ENCODE results near the gene UPK2. TPM values are rescaled to one million over a fixed set of nuclear protein-coding genes. Genes with fewer than 3 reads are reported as not detected.
"Not testable (repeated sequence)": the region's sequence is repeated elsewhere in the genome, so short reads cannot be mapped to it uniquely, and the experiment has no call there.

The UPK2 gene
- total RNA-seq, 1 donor from 2014 or later: not detected

DNA sequence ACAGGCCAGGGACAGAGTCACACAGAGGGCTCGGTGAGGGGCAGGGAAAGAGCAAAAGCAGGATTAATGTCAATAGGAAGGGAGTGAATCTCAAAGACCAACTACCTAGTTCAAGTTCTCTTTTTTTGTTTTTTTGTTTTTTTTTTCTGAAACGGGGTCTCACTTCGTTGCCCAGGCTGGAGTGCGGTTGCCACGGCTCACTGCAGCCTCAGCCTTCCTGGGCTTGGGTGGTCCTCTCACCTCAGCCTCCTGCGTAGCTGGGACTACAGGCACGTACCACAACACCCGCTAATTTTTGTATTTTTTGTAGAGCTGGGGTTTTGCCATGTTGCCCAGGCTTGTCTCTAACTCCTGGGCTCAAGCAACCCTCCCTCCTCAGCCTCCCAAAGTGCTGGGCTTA is 20.7 kb upstream of the UPK2 start:
- DNase-seq (ENCODE audit: low spot score): no peak

- DNase-seq (ENCODE audit: low spot score): no peak
Observed at GRCh38 chr11:118938491-118939403, 17.4 kb upstream of the UPK2 start.

DNA sequence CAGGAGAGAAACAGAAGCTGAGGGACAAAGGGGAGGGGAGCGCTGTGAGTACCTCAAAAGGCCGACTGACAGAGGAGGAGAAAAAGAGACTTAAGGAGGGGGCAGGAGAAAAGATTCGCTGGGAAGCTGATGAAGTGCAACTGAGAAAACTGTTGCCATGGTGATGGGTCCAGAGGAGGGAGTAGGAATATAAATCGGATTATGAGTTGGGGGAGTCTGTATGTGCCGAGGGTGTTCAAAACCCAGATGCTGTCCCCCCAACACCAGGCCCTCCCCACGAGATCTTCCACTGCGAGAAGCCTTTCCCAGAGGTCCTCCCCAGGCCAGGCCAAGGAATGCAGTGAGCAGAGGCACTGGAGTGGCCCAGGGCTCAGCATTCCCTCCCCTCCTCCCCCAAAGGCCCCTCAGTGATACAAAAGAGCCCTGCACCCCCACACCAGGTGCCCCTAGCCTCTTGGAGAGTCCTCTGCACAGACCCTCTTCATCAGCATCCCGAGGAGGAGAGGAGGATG is 16.6 kb upstream of the UPK2 start:
- no peak for DNase-seq (ENCODE audit: low spot score)

DNA sequence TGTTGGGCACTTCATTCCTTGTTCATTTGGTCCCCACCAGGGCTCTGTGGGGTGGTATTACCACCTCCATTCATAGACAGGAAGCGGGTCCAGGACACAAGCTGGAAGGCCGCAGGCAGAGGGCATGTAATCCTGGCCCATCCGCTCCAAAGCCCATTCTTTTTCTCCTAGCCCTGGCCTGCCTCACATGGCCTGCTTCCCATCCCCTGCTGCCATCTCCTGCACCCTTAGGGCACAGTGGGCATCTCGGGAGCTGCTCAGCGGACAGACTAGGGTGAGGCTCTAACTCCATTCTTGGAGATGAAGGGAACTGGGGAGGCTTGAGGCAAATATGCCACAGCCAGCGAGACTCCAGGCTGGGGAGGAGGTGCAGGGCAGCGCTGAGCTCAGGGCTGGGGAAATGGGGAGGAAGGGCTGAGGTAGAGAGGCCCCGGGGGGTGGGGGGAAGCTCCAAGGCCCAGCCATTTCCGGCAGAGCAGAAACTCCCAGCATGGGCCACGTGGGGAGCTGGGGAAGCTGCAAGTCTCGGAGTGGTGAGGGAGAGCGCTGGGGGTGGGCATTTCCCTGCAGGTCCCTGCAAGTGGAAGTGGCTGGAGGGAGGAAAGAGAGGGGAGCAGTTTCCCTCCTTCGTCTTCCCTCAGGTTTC is 16.0 kb upstream of the UPK2 start:
- DNase-seq (ENCODE audit: low spot score): no peak

- DNase-seq (ENCODE audit: low spot score): no peak
Observed at GRCh38 chr11:118947091-118947490, 9.0 kb upstream of the UPK2 start.

DNA sequence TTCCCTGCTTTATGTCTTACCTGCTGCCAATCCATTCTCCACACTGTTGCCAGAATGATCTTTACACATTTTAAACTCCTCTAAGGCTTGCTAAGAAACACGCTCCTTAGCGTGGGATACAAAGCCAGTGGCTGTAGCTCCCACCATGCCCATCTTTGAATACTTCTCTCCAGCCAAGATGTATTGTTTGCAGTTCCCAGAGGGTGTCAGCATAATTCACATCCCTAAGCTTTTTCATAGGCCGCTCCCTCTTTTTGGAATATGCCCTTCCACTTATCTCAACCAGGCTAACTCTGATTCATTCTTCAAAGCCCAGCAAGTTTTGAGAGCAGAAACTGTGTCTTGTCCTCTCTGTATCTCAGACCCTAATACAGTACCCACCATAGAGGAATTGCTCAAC is 8.1 kb upstream of the UPK2 start:
- DNase-seq (ENCODE audit: low spot score): no peak

GRCh38 chr11:118953265-118953664 is 2.8 kb upstream of the UPK2 start:
- no peak for DNase-seq (ENCODE audit: low spot score)

- DNase-seq (ENCODE audit: low spot score): not testable (repeated sequence)
Observed at GRCh38 chr11:118953976-118954375, 2.1 kb upstream of the UPK2 start.

- DNase-seq (ENCODE audit: low spot score): no peak
Observed at GRCh38 chr11:118956847-118957469, 860 bp downstream of the UPK2 start.

- DNase-seq (ENCODE audit: low spot score): no peak
Observed at GRCh38 chr11:118957549-118957948, 1.5 kb downstream of the UPK2 start.

DNA sequence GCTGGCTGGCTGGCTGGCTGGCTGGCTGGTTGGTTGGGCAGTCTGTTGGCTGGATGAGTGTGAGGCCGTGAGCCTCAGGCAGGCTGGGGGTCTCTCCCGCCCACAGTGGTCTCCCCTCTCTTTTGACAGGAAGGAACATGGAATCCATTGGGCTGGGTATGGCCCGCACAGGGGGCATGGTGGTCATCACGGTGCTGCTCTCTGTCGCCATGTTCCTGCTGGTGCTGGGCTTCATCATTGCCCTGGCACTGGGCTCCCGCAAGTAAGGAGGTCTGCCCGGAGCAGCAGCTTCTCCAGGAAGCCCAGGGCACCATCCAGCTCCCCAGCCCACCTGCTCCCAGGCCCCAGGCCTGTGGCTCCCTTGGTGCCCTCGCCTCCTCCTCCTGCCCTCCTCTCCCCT is 1.9 kb downstream of the UPK2 start:
- DNase-seq (ENCODE audit: low spot score): no peak

- no peak for DNase-seq (ENCODE audit: low spot score)
Observed at GRCh38 chr11:118958577-118958976, 2.5 kb downstream of the UPK2 start.

DNA sequence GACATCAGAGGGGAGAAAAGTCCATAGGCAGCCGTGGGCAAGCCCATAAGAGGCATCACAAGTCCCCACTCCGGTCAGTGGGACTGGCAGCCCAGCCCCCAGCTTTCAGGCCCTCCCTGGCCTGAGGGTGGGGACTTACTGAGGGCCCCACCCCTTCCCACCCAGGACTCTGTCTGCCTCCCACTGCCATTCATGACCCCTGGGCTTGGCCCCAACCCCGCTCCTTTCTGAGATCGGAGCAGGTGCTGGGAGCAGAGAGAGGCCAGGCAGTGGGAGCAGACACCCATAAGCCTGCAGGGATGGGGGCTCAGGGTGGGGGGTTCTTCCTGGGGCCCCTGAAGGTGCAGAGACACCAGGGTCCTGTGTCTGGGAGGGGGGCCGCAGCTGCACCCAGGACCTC is 5.1 kb downstream of the UPK2 start:
- no peak for DNase-seq (ENCODE audit: low spot score)

DNA sequence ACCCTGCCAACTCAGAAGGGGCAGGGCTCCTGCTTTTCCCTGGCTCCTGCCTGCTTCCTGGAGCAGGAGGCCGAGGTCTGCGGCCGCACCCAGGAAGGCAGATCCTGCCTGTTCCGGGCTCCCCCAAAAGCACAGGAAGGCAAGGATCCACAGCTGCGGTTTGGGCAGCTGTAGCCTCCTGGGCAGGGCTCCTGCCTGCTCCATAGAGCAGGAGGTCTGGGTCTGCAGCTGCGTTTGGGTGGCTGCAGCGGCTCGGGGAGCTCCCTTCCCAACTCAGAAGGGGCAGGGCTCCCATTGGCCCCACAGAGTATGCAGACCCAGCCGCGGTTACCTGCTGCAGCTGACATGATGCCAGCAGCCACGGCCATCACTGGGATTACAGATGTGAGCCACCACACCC is 5.5 kb downstream of the UPK2 start:
- DNase-seq (ENCODE audit: low spot score): no peak

GRCh38 chr11:118969508-118969907 is 13.4 kb downstream of the UPK2 start:
- not testable (repeated sequence) for DNase-seq (ENCODE audit: low spot score)

- no peak for DNase-seq (ENCODE audit: low spot score)
Observed at GRCh38 chr11:118971646-118972045, 15.5 kb downstream of the UPK2 start, which contains the start of gene FOXR1. TSS of gene FOXR1 (plus strand) at chr11:118971761. CDS start at chr11:118971932, 171 bp downstream.

DNA sequence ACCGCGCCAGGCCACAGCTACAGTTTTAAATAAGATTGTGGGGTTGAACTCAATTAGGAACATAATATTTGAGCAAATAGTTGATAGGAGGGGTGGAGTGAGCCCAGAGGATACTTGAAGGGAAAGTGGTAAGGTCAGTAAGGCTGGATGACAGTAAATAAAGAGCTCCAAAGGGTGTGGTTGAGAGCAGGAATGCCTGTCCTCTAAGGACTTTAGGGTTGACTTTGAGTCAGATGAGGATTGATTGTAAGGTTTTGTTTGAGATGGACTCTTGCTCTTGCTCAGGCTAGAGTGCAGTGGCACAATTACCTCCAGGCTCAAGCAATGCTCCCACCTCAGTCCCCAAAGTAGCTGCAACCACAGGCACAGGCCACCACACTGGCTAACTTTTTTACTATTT is 17.9 kb downstream of the UPK2 start:
- DNase-seq (ENCODE audit: low spot score): no peak

DNA sequence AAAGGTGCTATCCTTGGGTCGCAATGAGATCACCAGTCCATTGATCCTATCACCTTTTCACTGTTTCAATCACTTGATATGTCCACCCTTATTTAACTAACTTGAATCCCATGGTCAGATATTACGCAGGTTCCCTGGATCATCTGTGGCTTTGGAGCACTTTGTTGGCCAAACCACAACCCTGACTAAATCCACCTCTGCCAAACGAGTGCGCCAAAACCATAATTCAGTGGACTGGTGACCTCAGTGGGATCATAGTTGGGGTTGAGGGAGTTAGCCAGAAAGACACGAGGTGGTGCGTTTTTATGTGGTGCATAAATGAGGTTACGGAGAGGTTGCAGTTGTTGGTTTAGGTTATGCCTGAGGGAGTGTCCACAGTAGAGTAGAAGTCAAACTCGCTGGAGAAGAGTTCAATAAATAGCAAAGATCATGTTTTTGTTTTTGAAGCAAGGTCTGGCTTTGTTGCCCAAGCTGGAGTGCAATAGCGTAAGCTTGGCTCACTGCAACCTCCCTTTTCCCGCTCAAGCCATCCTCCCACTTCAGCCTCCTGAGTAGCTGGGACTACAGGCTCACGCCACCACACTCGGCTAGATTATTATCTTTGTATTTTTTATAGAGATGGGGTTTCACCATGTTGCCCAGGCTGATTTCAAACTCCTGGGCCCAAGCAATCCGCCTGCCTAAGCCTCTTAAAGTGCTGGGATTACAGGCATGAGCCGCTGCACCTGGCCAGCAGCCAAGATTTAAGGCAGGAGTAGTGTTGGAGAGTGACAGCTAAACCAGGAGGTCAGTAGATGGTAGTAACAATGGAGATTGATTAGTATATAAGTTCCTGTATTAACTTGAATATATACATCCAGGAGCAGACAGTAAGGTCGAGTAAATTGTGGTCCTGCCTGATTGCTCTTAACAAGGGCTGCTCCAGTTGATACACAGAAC is 19.9 kb downstream of the UPK2 start:
- DNase-seq (ENCODE audit: low spot score): no peak

GRCh38 chr11:118979434-118979833 is 23.3 kb downstream of the UPK2 start:
- no peak for DNase-seq (ENCODE audit: low spot score)

DNA sequence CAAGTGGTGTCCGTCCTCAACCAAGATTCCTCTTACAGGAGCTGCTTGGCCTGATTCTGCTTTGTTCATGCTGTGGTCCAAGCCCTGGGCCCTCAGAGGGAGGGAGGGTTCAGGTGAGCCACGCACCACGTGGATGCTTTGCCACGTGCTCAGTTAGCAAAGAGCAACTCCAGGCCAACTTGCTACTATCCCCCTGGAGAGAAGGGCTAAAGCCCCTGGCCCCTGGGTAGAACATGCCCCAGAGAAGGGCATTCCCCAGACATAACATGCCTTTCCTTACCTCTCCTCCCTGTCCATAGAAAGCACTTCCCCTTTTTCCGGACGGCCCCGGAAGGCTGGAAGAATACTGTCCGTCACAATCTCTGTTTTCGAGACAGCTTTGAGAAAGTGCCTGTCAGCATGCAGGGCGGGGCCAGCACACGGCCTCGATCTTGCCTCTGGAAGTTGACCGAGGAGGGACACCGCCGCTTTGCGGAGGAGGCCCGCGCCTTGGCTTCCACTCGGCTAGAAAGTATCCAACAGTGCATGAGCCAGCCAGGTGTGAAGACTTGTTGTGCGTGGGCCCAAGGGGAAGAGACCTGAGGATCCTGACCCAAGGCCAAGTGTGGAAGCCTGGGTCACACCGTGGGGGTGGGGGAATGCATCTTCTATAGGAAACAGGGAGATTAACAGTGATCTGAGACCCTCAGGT is 24.2 kb downstream of the UPK2 start:
- DNase-seq (ENCODE audit: low spot score): no peak

All from mesenteric fat pad (tissue), 1 donor.